HG03558 (cell line): ENCODE results near the gene TMTC2.
A peak's percentile ranks its signal among the peaks of the same experiment; 100 is the strongest.

Source experiments
- ATAC-seq: cut with Tn5 transposase; IDR thresholded peaks from one replicate; pipeline ENCODE4 v1.9.1; 2021; ENCODE audit warnings: moderate number of reproducible peaks; ENCODE audit not compliant: unreplicated experiment; ENCODE audit errors: extremely low read depth

The TMTC2 gene

DNA sequence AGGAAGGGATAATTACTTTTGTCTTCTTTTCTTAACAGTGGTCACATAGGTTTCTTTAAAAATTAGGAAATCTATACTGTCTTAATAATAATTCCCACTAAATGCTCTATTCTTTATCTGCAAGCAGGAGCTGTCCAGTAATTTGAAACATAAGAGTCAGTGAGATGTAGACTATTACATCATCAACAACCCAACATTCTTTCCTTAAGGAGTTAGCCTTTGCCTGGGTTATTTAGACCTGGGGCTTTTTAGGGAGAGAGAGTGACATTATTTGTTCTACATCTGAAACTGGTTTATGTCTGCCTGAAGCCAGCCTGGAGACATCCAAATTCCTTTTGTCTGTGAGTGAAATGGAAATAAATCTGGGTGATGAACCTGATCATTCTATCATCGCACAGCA is 294.4 kb downstream of the TMTC2 start:
- no peak for ATAC-seq

DNA sequence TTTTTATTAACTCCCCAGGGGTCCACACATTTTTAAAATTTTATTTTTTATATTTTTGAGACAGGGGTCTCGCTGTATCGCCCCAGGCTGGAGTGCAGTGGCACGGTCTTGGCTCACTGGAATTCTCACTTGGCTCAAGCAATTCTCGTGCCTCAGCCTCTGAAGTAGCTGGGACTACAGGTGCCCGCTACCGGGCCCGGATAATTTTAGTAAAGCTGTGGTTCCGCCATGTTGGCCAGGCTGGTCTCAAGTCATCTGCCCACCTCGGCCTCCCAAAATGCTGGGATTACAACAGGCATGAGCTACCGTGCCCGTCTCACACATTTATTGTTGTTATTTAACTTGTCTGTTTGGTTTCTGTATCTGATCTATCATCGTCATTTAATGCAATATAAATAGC is 307.4 kb downstream of the TMTC2 start:
- ATAC-seq: no peak

DNA sequence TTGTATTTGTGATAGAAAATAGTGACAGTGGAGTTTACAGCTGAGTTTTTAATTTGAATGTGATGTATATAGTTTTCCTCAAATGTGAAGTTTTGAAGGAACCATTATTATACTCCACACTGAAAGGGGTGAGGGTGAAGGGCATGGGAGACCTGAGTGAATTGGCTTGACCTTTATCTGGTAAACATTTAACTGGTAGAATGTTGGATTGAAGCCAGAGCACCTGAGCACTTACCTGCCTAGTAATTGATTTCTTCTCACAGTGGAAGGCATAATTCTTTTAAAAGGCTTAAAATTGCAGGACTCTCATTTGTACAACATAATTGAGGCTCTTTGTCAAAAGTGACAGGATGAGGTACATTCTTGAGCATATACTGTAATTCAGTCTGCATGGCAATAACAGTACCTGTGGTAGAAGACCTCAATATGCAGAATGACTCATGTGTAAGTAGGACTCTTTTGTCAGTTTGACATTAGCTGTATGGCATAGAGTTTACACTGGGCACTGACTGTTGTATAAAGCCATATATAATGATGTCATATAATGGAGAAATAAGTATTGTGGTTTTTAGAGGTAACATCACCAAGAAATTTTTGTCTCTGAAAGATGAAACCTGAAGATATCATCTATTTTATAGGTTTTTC is 309.6 kb downstream of the TMTC2 start:
- ATAC-seq: peak; percentile 91

DNA sequence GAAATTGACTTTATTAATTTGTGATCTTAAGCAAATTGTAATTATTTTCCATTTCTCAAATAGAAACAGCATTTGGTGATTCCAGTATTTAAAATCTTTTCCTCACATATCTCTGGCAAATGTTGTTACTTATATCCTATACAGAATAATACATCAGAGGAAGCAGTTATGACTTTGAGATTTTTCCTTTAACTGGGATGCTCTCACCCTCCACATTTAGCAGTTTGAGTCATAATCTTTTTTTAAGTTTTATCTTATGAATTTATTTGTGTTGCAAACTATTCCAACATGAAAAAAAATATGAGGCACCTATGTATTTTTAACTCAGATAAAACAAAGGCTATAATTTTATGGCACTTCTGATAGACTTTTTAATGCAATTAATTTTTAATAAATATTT is 311.8 kb downstream of the TMTC2 start:
- ATAC-seq: no peak

DNA sequence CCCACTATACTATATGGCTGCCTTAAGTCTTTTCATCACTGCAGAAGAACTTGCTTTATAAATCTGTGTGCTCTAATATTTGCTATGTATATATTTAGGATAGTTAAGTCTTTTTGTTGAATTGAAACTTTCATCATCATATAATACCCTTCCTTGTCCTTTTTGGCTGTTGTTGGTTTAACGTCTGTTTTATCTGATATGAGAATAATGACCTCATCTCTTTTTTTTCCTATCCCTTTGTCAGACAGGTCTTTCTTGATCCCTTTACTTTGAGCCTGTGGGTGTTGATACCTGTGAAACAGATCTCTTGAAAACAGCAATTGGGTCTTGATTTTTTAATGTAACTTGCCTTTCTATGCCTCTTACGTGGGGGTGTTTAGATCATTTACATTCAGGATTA is 316.3 kb downstream of the TMTC2 start:
- no peak for ATAC-seq

DNA sequence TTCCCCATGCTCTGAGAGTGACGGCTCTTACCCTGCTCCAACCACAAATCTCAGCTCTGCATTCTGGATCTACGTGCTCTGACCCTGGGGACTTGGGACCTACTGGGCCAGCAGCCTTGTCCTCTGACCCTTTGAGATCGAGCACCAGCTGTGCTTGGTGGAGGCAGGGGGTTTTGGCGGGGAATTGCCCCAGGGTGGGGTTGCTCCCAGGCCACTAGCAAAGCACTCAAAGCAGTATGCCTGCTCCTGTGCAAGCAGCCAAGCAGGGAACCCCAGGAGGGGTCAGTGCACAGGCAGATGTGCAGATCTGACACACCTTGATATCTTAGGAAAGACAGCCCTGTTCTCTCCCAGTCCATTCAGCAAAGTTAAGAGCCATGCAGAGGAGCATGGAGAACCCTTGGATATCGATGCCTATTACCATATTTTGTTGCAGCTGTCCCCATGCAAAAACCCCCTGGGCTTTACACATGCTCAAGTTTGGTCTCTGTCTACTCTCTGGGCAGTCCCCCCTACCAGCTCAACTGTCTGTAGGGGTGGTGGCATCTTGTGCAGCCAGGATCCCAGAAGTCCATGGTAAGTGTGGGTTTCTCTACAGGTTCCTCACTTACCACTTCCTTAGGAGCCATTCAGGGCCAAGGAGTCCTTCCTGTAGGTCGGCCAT is 319.0 kb downstream of the TMTC2 start:
- ATAC-seq: no peak

DNA sequence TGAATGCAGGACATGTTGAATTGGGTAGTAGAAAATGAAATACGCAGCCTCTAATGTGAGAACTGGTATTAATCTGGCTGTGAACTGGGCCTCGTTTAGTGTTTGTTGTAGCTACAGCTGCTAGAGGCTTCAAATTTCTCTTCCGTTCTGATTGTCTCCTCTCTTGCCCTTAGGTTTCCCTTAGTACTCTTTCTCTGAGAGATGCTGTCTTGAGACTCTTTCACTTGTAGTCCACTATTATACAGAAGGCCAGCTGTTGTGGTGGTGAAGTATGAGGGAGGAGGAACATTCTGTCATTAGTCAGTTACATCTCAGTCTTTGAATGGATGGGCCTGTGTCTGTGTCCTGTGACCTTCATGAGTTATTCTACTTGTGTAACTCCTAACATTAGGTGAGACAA is 322.0 kb downstream of the TMTC2 start:
- ATAC-seq: no peak

DNA sequence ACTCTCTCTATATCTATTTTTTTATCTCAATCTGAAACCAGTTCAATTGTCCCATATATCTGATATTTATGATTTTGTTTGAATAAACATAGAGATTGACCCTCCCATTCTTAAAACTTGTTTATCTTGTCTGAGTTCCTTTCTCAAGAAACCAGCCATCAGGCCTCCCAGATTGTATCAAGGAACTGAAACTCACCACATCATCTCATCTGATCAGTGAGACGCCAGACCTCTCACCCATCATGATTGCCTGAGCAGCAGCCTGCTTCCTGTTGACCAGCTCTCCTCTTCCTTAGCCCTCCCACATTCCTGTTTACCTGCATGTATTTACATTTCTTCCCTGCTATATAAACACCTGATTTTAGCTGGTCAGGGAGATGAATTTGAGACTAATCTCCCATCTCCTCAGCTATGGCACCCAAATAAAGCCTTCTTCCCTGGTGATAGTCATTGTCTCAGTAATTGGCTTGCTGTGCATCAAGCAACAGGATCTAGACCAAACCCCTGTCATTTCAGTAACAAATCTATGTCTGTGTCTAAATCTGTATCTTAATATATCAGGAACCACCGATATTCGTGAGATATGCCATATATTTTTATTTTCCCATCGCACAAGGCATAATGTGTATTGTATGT is 323.6 kb downstream of the TMTC2 start:
- no peak for ATAC-seq

DNA sequence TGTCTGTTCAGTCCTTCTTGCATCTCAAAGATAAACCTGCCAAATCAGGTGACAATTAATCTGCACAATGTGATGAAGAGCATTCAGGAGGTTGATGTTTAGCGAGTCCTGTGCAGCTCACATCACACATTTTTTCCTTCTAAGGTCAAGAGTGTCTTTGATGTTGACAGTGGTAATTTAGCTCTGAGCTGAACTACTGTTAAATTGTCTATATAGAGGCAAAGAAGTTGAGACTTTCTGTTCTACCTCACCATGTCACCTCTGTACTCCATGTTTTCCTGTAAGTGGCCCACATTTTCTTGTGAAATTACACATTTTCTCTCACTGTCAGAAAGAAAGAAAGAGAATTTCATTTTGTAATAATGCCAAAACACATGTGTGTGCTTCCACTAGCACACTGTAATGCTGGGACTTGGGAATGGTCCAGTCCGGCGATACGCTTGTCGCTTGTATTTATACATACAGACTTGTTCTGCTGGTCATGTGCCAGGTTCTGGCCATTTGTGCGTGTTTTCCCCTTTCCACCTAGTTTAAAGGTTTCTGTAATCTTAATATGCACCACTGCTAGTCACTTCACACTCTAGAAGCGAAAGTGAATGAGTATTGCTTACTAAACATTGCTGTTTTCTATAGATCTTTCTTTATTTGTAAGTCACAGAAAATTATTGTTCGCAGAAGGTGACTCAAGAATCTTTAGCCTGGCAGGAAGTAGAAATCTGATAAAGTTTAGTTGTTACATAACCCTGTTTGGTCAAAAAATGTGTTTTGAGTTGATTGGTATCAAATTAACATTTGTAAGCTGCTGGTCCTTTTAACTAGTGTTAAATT is 328.9 kb downstream of the TMTC2 start:
- no peak for ATAC-seq

DNA sequence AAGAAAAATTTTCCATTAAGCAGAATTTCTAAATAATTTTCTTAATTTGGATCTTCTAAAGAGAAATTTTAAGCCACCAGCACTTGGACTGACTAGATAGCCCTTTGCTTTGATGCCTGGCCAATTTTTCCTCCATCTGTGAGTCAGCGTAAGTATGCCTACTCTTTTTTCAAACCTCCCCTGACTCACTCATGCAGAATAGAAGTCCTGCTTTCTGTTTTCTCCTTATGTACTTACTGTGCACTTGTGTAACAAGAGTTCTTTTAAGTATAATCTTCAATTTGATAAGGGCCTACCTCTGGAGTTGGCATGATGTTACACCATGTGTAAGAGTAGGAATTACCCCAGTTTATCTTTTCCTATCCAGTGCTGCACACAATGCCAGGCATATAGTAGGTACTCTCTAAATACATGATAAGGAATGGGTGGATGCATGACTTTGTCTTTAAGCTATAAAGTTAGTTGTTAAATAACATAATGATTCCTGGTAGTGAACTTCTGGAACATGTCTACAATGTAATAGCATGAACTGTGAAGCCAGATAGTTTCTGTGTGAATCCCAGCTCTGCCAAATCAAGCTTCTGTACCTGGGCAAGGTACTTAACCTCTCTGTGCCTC is 329.6 kb downstream of the TMTC2 start:
- ATAC-seq: no peak

DNA sequence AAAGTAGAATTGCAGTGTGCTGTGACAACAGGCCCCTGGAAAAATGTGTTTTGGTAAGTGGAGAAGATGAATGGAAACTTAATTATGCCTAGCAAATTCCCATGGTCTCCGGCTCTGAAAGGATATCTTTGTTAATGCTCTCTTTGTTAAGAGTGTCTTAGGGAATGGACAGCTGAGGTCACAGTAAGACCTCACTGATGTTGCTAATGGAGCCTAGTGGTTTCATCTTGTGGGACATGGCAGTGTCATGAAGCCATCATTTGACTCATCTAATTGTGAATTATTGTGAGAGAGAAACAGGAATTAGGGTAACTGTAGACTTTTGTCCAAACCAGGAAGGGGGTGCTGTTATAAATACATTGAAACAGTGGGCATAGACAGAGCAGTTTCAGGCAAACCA is 330.3 kb downstream of the TMTC2 start:
- no peak for ATAC-seq

DNA sequence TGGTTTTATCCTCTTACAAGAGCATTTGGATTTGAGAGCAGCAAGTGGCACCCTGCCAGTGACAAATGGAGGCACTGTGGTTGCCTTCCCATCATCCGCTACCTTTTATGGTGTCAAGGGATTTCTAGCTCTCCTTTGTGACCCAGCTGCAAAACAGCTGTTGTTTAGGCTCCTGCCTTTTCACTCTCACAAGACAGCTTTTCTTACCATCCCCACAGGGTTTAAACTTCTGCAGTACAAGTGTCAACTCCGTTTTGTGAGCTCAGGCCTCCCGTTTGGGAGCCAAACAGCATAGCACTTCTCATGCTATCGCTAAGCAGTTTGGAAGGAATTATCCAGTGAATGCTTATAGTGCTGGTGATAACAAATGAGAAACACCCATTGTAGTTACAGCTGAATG is 331.4 kb downstream of the TMTC2 start:
- ATAC-seq: no peak

DNA sequence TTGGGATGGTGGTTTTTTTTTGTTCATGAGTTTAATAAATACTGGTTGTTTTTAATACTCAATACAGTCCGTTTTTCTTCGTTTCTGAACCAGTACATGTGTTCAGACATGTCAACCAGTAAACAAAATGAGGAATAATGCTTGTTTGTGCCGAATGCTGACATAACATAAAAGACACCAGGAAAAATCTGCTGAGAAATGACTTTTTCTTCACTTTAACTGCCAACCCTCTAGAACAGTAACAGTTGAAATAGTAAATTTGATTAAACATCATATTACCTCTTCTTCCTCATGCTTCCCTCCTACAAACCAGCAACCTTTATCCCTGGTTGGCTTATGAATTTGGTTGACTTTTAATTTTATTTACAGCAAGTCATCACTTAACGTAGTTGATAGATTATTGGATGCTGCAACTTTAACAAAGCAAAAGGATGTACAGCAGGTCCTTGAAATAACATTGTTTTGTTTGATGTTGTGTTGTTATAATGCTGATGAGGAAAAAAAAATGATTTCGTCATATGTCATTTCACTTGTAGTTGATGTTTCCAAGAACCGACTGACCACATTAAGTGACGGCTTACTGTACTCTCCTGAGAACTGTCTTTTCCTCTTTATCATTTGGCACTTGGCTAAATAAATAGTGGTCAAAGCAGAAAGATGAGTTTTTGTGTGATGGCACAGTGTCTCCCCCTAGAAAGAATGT is 340.5 kb downstream of the TMTC2 start:
- no peak for ATAC-seq

DNA sequence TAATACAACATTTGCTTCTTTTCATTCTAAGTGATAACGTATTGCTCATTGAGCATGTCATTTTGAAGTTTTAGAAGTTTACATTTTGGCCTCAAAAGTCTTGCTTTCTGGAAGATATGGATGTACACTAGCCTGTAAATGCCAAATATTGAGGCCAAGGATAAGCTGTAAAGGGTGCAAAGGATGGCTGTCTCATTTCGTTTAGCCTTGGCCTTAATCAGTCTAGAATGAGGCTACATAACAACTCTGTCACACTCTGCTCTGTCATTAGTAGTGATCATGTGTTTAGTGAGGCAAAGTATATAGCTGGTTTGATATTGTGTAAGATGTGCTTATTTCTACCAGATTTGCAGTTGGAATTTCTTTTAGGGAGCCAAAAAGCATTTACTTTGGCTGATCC is 344.5 kb downstream of the TMTC2 start:
- no peak for ATAC-seq

DNA sequence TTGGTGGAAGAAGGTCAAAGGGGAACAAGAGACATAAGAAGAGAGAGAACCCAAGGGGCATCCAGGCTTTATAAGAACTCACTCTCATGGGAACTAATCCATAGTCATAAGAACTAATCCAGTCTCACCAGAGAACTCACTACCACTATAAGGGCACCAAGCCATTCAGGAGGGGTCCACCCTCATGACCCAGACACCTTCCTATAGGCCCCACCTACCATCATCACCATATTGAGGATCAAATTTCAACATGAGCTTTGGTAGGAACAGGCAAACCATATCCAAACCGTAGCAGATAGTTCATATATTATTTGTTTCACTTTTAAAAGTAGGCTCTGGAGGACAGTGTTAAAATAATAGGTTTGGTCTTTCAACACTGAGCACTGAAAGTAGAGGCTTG is 350.1 kb downstream of the TMTC2 start:
- ATAC-seq: no peak

DNA sequence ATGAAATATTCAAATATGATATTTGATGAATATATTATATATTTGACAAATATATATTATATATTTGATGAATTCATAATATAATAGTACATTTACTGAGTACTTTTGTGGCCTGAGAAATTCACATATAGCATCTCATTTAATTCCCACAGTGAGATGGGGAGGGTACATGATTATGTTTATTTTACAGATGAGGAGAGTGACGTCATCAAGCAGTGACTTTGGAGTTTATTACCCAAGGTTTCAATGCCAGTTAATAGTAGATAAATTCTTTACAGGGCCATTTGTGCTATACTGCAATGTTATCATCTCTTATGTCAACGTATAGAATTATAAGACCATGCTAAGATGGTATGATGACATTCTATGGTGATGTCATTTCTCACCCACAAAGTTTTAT is 352.7 kb downstream of the TMTC2 start:
- ATAC-seq: no peak

DNA sequence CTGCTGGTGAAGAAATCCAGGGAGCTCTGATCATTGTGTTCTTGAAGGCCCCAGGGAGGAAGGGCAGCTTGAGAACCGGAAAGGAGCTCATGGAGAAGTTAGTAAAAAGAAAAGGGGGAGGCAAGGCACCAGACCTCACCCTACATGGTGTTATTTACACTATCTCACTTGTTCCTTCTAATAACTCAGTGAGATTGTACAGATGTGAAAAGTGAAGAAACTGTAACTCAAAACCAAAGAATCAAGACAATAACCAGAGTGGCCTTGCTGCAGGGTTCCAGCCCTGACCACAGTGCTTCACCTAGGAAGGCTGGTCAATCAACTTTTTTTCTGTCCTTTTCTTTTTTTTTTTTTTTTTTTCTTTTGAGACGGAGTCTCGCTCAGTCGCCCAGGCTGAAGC is 353.6 kb downstream of the TMTC2 start:
- no peak for ATAC-seq

DNA sequence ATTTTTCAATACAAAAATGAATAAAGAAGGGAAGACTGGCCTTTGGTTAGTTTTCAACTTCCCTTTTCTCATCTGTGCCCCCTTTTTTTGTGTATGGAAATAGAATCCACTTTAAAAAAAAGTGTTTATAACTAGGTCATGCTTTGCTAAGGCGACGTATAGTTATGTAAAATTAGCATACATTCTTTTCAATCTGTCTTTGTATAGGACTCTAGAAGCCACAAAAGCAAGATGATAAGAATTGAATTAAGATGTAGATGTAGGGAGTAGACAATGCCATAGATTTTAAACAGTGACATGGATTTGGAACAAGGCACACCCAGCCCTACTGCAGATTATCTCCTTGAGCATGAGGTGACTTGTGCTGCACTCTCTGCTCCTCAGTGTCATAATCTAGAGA is 354.3 kb downstream of the TMTC2 start:
- ATAC-seq: no peak

DNA sequence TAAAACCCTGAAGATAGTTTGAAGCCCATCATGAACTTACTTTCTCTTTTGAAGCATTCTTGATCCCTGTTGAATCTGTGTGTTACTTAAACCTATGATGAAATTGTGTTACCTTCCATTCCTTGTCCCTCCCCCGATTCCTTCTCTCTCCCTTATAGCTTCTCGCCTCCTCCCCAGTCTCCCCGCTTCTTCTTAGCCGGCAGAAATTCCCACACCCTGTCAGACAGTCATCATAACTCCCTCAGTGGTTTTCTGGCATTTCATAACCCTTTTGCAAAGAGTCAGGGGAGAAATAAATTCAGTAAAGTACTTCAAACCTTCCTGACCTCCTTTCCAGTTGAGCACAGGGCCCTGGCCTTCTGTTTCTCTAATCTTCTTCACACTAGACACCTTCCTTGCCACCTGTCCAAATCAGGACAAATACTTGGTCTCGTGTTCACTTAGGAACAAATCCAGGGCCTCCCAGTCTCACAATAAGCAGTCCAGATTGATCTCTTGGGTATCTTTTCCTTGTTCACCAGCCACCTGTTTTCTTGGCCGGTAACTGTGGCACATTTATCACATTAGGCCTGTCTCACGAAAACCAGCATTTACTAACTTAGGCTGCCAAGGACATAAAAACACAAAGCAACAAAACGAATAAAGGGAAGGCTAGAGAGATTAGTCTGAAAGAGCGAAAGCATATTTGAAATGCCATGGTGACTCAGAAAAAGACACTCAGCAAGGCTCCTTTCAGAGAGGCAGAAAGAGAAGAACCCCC is 355.9 kb downstream of the TMTC2 start:
- ATAC-seq: no peak
